Spinal cord (tissue), 10 donors: ENCODE measurements around the gene KCND3. TPM values are rescaled to one million over a fixed set of nuclear protein-coding genes. Genes with fewer than 3 reads are reported as not detected.

Experiments used
- DNase-seq, 6 donors: peaks; one replicate each; pipeline versions ENCODE4 v3.0.0 to v3.0.0-alpha.2; 2013 to 2015; ENCODE audit warnings: low spot score in 6 of 6, low read depth in 4 of 6
- H3K27ac ChIP-seq: one replicate; pipeline ENCODE4 v1.5.1; 2013; ENCODE audit warnings: low read depth, low read length, control low read depth
- H3K27me3 ChIP-seq: one replicate; pipeline ENCODE4 v1.6.1; 2013; ENCODE audit warnings: low read length; ENCODE audit not compliant: control insufficient read depth, insufficient read depth
- H3K36me3 ChIP-seq: one replicate; pipeline ENCODE4 v1.6.1; 2013; ENCODE audit warnings: low read length; ENCODE audit not compliant: control insufficient read depth, insufficient read depth
- H3K4me1 ChIP-seq: one replicate; pipeline ENCODE4 v1.6.1; 2013; ENCODE audit warnings: low read length; ENCODE audit not compliant: control insufficient read depth, insufficient read depth
- H3K4me3 ChIP-seq: one replicate; pipeline ENCODE4 v1.5.1; 2013; ENCODE audit warnings: low read depth, low read length, control low read depth
- H3K9me3 ChIP-seq: one replicate; pipeline ENCODE4 v1.6.1; 2013; ENCODE audit warnings: low read length; ENCODE audit not compliant: control insufficient read depth, insufficient read depth
- WGBS: methylation state at CpG from one replicate; pipeline ENCODE4 v1.1.5; 2013; ENCODE audit warnings: missing lambda C conversion rate; ENCODE audit not compliant: insufficient coverage; 5-methylcytosine and 5-hydroxymethylcytosine counted together
- polyA plus RNA-seq, 2 donors: library from polyadenylated mRNA; unstranded; fragments of 120-200 nt; gene quantifications; one replicate each; pipeline ENCODE4 v1.2.1, GENCODE V29; 2013; ENCODE audit not compliant: insufficient read length in 2 of 2
- total RNA-seq, 2 donors: library from RNA; depleted of rRNA in 1 of 2; stranded (reverse); fragments of 120-200 nt in 1 of 2; fragments of >200 nt in 1 of 2; gene quantifications; one replicate each; pipeline versions ENCODE4 v1.2.3 to v1.2.4, GENCODE V29; 2013 to 2014
- donor health status: healthy.

KCND3 gene
- total and polyA plus RNA-seq, 4 donors, result 9.5 to 35.8 (median 23.3) TPM

DNA sequence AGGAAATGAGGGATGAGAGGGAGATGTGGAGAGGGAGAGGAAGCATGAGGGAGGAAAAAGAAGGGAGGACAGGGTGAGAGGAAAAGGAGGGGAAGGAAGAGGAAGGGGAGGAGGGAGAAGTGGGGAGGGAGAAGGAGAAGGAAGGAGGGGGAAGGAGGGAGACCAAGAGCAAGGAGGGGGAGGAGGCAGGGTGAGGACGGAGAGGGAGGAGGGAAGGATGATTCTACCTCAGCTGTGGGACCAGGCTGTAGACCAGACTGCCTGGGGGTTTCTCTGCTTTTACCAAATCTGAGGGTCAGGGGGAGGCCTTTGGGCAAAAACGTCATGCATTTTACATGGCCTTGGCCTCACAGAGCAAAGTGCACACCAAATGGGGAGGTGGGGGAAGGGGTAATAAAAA, 94.5 kb downstream of the KCND3 start:
- Histone ChIP-seq H3K4me1 (peaks cover 18% of the 10 kb centered on the region), H3K36me3 (peaks cover 12% of the 10 kb centered on the region), H3K27me3 (no peaks in the 10 kb centered on the region), H3K9me3 (no peaks in the 10 kb centered on the region), H3K4me3 (no peak overlapping the region), H3K27ac (no peak overlapping the region)
- 42% methylated on average over 2 of the region's 2 CpGs for WGBS
- DNase-seq, result no peak

DNA sequence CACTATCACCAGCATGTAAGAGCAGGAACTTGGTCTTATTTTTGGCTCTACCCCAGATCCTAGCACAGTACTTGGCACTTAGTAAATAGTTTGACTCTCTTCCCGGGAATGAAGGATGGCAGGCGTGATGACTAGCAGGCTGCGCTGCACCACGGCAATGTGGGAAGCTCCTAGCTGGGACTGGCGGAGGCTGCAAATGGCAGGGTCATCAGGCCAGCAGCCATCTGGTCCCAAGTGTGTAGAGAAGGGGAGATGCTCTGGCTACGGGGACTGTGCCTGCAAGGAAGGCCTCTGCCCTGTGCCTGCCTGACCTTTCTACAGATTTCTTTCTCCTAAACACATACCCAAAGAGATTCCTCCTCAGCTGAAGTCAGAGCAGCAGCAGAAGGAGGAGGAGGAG, 95.0 kb downstream of the KCND3 start:
- H3K9me3 ChIP-seq, result no peaks in the 10 kb centered on the region
- no peaks in the 10 kb centered on the region for H3K27me3 ChIP-seq
- peaks cover 18% of the 10 kb centered on the region for H3K4me1 ChIP-seq
- no peak for DNase-seq
- H3K36me3 ChIP-seq, result peaks cover 10% of the 10 kb centered on the region
- no peak overlapping the region for H3K27ac ChIP-seq
- WGBS, result 69% methylated on average over 5 of the region's 6 CpGs
- no peak overlapping the region for H3K4me3 ChIP-seq

DNA sequence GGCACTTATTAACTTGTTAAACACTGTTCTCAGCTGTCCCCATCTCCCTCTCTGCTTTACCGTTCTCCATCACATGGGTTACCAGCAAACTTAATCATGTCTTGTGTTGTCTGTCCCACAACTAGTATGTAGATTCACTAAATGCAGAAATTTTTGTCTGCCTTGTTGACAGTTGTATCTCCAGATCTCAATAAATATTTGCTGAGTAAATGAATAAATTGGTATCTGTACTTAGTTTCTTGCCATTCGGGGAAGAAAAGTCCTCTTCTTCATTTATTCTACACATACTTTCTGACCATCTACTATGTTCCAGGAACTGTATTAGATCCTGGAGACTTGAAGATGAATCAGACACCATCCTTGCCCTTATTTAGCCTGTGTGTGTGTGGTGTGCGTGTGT, 97.9 kb downstream of the KCND3 start:
- peaks cover 21% of the 10 kb centered on the region for H3K4me1 ChIP-seq
- no peak overlapping the region for H3K27ac ChIP-seq
- H3K36me3 ChIP-seq, result peaks cover 7% of the 10 kb centered on the region
- no peaks in the 10 kb centered on the region for H3K27me3 ChIP-seq
- H3K4me3 ChIP-seq, result no peak overlapping the region
- H3K9me3 ChIP-seq, result no peaks in the 10 kb centered on the region
- DNase-seq, result no peak
- WGBS, result 80% methylated on average over 1 of the region's 3 CpGs

DNA sequence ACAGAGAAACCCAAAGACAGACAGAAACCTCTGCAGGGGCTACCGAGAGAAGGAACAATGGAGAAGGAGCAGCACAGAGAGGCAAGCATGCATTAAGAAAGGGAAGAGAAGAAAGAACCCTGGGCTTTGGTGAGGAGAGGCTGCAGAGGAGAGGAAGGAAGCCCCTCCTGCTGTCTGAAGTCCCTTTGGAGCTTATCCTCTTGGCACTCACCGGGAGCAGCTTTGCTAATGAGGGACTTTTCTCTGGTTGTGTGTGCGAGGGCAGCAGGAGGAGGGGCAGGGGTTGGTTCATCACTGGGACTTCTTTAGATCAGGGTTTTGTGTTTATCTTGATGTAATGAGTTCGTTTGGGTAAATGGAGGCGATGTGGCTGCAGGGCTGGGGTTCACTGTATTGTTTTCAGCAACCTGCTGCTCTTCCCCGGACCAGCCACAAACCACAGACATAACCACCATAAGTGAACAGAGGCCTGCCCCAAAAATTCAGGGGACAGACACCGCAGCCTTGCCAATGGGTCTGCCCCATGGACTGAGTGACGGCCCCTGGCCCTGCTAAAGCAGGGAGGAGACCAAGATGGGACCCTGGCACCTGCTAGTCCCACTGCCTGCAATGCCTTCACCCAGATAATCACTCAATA, 100.6 kb downstream of the KCND3 start:
- Histone ChIP-seq H3K4me3 (no peak overlapping the region), H3K27ac (no peak overlapping the region), H3K36me3 (no peaks in the 10 kb centered on the region), H3K27me3 (no peaks in the 10 kb centered on the region), H3K4me1 (peaks cover 3% of the 10 kb centered on the region), H3K9me3 (no peaks in the 10 kb centered on the region)
- no peak for DNase-seq
- WGBS, result 76% methylated on average over 6 of the region's 8 CpGs

DNA sequence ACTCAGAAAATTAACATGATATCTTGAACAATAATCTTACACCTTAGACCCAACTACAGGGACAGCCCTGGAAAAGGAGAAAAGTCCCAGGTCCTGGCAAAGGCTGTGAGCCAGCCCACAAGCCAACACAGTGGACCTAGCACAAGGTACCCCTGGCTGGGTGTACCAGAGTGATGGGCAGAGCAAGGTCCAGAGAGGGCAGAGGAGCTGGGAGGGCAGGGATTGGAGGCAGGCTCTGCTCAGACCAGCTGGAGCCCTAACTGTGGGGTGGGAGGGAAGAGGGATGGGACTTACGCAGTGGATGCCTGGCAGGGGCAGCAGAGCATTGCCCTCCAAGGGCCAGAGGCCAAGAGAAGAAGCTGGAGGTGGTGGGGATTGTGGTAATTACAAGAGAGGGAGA, 101.6 kb downstream of the KCND3 start:
- H3K9me3 ChIP-seq, result no peaks in the 10 kb centered on the region
- H3K27me3 ChIP-seq, result no peaks in the 10 kb centered on the region
- H3K4me3 ChIP-seq, result no peak overlapping the region
- DNase-seq, result no peak
- no peaks in the 10 kb centered on the region for H3K36me3 ChIP-seq
- 81% methylated on average over 1 of the region's 1 CpG for WGBS
- no peak overlapping the region for H3K27ac ChIP-seq
- peaks cover 5% of the 10 kb centered on the region for H3K4me1 ChIP-seq

DNA sequence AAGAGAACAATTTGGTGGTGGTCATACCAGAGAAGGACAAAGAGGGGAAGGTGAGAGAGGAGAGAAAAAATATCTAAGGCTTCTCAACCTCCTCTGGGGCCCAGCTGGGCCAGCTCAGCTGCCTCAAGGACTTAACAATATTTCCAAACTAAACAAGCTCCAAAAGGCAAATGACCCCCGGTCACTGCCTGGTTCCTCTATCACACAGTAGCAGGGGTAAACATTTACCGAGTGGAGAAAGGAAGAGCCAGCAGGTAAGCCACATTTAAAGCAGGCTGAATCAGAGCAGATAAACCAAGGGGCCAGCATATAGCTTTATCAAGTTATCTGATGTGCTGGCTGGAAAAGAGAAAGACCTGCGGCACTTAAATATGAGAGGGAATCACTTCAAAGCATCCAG, 102.1 kb downstream of the KCND3 start:
- no peak for DNase-seq
- no peak overlapping the region for H3K27ac ChIP-seq
- WGBS, result 86% methylated on average over 2 of the region's 3 CpGs
- H3K9me3 ChIP-seq, result no peaks in the 10 kb centered on the region
- peaks cover 10% of the 10 kb centered on the region for H3K4me1 ChIP-seq
- no peaks in the 10 kb centered on the region for H3K27me3 ChIP-seq
- H3K4me3 ChIP-seq, result no peak overlapping the region
- no peaks in the 10 kb centered on the region for H3K36me3 ChIP-seq

DNA sequence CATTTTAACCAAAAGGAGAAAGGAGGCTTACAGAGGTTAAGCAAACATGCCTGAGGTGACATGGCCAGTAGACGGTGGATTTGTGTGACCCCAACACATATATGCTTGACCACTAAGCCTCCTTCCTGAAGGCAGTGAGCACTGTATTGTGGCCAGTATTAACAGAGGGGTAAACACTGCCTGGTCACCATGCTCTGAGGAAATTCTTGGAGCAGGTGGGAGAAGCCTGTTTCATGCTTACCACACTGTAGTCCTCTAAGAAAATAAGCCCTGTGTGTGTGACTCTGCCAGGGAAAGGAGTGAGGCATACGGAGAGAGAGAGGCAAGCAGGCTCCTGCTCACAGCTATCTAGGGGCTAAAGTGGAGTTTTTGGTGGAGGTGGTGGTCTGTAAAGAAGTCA, 102.7 kb downstream of the KCND3 start:
- no peak overlapping the region for H3K27ac ChIP-seq
- H3K36me3 ChIP-seq, result no peaks in the 10 kb centered on the region
- DNase-seq, result no peak
- no peaks in the 10 kb centered on the region for H3K9me3 ChIP-seq
- no peak overlapping the region for H3K4me3 ChIP-seq
- peaks cover 17% of the 10 kb centered on the region for H3K4me1 ChIP-seq
- H3K27me3 ChIP-seq, result no peaks in the 10 kb centered on the region
- 73% methylated on average over 1 of the region's 2 CpGs for WGBS

DNA sequence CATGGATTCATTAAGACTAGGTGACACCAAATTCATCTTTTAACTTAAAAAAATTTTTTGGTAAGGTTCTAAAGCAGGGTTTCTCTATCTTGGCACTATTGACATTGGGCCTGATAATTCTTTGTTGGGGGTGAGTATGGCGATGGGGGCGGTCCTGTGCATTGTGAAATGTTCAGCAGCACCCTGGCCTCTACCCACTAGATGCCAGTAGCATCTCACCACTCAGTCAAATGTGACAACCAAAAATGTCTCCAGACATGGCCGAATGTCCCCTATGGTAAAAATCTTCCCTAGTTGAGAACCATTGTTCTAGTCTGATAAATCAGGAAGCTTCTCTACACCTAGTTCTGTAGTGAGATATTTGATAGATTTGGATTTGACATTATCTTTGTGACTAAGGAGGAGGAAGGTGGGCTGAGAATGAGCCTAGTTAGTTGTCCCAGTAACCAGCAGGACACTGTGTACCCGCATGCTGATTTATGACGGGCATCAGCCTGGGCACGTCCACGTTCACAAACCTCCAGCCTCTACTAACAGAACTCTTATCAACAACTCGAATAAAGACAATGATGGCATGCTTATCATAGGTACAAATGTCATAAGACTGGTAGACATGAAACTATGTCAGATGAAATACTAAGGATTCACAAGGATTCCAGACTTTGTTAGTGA, 104.6 kb downstream of the KCND3 start:
- DNase-seq, result no peak
- no peaks in the 10 kb centered on the region for H3K9me3 ChIP-seq

DNA sequence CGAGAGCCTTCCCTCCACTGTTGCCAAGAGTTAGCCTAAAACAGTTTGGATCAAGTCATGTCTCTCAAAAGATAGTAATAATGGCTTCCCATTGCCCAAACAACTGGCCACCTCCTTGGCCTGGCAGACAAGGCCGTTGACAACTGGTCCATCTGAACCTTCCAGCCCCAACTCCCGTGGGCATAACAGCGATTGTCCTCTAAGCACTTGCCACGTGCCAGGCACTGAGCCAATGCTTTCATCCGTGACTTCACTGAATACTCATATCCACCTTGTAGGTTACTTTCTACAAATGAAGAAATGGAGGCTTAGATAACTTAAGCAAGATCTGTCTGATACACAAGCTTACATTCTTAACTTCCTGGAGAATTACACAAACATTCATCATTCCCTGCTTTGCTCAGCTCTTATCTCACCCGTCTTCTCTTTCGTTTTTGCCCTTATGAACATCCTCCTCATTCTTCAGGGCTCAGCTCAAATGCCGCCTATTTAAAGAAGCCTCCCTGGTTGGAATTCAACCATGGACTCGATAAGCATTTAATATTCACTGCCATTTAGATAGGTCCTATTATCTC, 106.4 kb downstream of the KCND3 start:
- Histone ChIP-seq H3K36me3 (no peaks in the 10 kb centered on the region), H3K27me3 (no peaks in the 10 kb centered on the region), H3K9me3 (no peaks in the 10 kb centered on the region), H3K27ac (no peak overlapping the region), H3K4me3 (no peak overlapping the region), H3K4me1 (peaks cover 50% of the 10 kb centered on the region)
- 75% methylated on average over 5 of the region's 10 CpGs for WGBS
- DNase-seq, result no peak

More for the DNA sequence above, 104.6 kb downstream of the KCND3 start:
- Histone ChIP-seq H3K27ac (no peak overlapping the region), H3K27me3 (no peaks in the 10 kb centered on the region), H3K36me3 (no peaks in the 10 kb centered on the region), H3K4me3 (no peak overlapping the region), H3K4me1 (peaks cover 35% of the 10 kb centered on the region)
- WGBS, result no CpG with 5 or more reads among the region's 8 CpGs

DNA sequence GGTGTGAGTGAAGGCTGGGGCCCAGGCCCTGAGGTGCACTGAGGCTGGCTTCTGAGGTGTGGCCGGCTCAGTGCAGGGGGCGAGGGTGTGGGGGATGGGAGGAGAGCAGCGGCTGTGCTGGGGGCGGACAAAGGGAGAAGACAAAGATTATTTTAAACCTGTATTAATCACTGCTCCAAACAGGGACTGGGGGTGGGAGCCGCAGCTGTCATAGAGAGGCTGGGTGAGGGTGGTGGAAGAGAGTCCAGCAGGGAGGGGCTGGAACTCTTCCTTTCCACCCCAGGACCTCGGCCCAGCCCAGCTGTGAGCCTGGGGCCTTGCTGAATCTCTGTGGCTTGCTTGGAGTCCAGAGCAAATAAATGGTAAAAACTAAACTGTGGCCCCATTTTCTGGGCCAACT, 106.9 kb downstream of the KCND3 start:
- Histone ChIP-seq H3K27me3 (no peaks in the 10 kb centered on the region), H3K4me3 (no peak overlapping the region), H3K36me3 (no peaks in the 10 kb centered on the region), H3K27ac (no peak overlapping the region), H3K4me1 (peaks cover 55% of the 10 kb centered on the region), H3K9me3 (no peaks in the 10 kb centered on the region)
- no peak for DNase-seq
- 53% methylated on average over 3 of the region's 6 CpGs for WGBS
